Esophagus squamous epithelium (tissue), 5 donors: ENCODE measurements around the gene CCNB3. TPM values are rescaled to one million over a fixed set of nuclear protein-coding genes. Genes with fewer than 3 reads are reported as not detected.
"Not testable (repeated sequence)": the region's sequence is repeated elsewhere in the genome, so short reads cannot be mapped to it uniquely, and the experiment has no call there.

Source experiments
- DNase-seq: peaks from one replicate; lab custom pipeline; 2025; lab: John Stamatoyannopoulos, UW
- H3K27ac ChIP-seq, 4 donors: fragments of 200-600 bp; sonication (generic); one replicate each; pipeline ENCODE4 v1.5.1; 2016 to 2019; ENCODE audit warnings: mild to moderate bottlenecking in 1 of 4
- H3K27me3 ChIP-seq, 4 donors: fragments of 200-600 bp; sonication (generic); 1 replicate in 3 of 4; 2 replicates in 1 of 4; pipeline versions ENCODE4 v1.5.1 to v1.6.0; 2017 to 2021; ENCODE audit warnings: antibody characterized with exemption in 1 of 4
- H3K36me3 ChIP-seq, 3 donors: fragments of 200-600 bp; sonication (generic); one replicate each; pipeline ENCODE4 v1.5.1; 2016 to 2019
- H3K4me1 ChIP-seq, 3 donors: fragments of 200-600 bp; sonication (generic); one replicate each; pipeline ENCODE4 v1.5.1; 2017 to 2019
- H3K4me3 ChIP-seq, 4 donors: fragments of 200-600 bp; sonication (generic); 1 replicate in 3 of 4; 2 replicates in 1 of 4; pipeline ENCODE4 v1.5.1; 2016 to 2019; ENCODE audit warnings: mild to moderate bottlenecking in 2 of 4, moderate library complexity in 1 of 4
- H3K9me3 ChIP-seq, 3 donors: fragments of 200-600 bp; sonication (generic); one replicate each; pipeline ENCODE4 v1.5.1; 2016 to 2019
- POLR2A ChIP-seq, 4 donors: fragments of 450-650 bp; IDR thresholded peaks; one replicate each; pipeline ENCODE4 v1.6.1; 2017; ENCODE audit warnings: antibody characterized with exemption in 4 of 4, mild to moderate bottlenecking in 4 of 4, moderate library complexity in 3 of 4
- WGBS, 2 donors: methylation state at CpG; one replicate each; pipeline ENCODE4 v1.1.5; 2018; 5-methylcytosine and 5-hydroxymethylcytosine counted together
- intact Hi-C: fragments of 100-400 bp; cut with DNase I; formaldehyde crosslinking; loops from one replicate; pipeline ENCODE4 v1.15.0; 2022
- total RNA-seq, 4 donors: library from RNA; depleted of rRNA; stranded (reverse); fragments of >200 nt; gene quantifications; one replicate each; pipeline ENCODE4 v1.1.0, GENCODE V29; 2016
- TF ChIP-seq, protein P1 (sequence below), 6 experiments: fragments of 450-650 bp in 4 of 6; fragments of 200-600 bp in 2 of 6; sonication (generic) in 2 of 6; IDR thresholded peaks; one replicate each; pipeline ENCODE4 v1.5.1; 2016 to 2019; ENCODE audit warnings: antibody characterized with exemption in 6 of 6, mild to moderate bottlenecking in 4 of 6, moderate library complexity in 4 of 6
- donor health status: DM: yes; HTN: yes; CAD: no.

The CCNB3 gene
- total RNA-seq, 4 donors from 2014 or later, result 0.32 to 0.57 (median 0.44) TPM

DNA sequence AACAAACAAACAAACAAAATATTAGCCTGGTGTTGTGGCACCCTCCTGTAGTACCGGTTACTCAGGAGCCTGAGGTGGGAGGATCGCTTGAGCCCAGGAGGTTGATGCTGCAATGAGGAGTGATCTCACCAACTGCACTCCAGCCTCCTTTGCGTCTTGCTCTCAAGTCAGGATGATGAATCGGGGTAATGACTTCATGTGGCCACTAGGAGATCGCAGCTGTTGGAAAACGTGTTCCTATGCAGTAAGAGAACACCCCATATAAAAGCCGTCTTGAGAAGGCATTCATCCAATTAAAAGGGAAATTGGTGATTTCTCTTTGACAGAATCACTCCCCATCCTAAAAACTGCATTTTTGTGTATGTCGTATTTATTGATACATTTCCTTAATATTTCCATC is 6.9 kb downstream of the CCNB3 start:
- TF ChIP-seq, protein P1, sequence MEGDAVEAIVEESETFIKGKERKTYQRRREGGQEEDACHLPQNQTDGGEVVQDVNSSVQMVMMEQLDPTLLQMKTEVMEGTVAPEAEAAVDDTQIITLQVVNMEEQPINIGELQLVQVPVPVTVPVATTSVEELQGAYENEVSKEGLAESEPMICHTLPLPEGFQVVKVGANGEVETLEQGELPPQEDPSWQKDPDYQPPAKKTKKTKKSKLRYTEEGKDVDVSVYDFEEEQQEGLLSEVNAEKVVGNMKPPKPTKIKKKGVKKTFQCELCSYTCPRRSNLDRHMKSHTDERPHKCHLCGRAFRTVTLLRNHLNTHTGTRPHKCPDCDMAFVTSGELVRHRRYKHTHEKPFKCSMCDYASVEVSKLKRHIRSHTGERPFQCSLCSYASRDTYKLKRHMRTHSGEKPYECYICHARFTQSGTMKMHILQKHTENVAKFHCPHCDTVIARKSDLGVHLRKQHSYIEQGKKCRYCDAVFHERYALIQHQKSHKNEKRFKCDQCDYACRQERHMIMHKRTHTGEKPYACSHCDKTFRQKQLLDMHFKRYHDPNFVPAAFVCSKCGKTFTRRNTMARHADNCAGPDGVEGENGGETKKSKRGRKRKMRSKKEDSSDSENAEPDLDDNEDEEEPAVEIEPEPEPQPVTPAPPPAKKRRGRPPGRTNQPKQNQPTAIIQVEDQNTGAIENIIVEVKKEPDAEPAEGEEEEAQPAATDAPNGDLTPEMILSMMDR (IDR thresholded peaks at IDR 0.05), result no peak
- TF ChIP-seq POLR2A (IDR thresholded peaks at IDR 0.05), result no peak
- no peaks in the 10 kb centered on the region for H3K27me3 ChIP-seq
- 34 to 52% methylated on average over 3 to 7 of the region's 8 CpGs for WGBS, 2 donors
- H3K36me3 ChIP-seq, result no peaks in the 10 kb centered on the region
- DNase-seq, result no peak
- no peak overlapping the region for H3K27ac ChIP-seq
- H3K9me3 ChIP-seq, result no peaks in the 10 kb centered on the region
- intact Hi-C loops, result no loop called here
- H3K4me1 ChIP-seq, result no peaks in the 10 kb centered on the region
- H3K4me3 ChIP-seq, result no peak overlapping the region

DNA sequence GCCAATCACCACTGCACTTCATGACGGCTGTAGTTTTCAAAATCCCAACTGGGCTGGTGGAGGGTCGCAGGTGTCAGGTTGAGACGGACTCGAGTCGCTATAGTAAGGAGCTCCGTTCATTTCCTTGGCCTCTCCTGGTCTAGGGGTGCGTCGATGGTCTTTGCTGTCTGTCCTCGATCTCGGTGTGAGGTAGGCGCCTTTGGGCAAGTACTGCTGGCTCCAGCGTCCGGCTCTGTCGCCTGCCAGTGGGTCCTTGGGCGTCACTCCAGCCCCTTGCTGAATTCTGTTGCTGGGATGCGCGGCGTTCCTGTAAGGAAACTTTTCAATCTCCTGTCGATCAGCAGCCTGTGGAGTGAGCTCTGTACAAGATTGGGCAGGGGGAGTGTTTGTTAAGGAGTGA is 76.7 kb downstream of the CCNB3 start:
- H3K4me1 ChIP-seq, result no peaks in the 10 kb centered on the region
- H3K9me3 ChIP-seq, result no peaks in the 10 kb centered on the region
- WGBS, 2 donors, result 82 to 100% methylated on average over 2 to 6 of the region's 19 CpGs
- intact Hi-C loops, result no loop called here
- no peaks in the 10 kb centered on the region for H3K27me3 ChIP-seq
- DNase-seq, result no peak
- TF ChIP-seq POLR2A (IDR thresholded peaks at IDR 0.05), result no peak
- TF ChIP-seq, protein P1 (IDR thresholded peaks at IDR 0.05), result no peak
- no peaks in the 10 kb centered on the region for H3K36me3 ChIP-seq
- H3K4me3 ChIP-seq, result no peak overlapping the region
- H3K27ac ChIP-seq, result no peak overlapping the region

DNA sequence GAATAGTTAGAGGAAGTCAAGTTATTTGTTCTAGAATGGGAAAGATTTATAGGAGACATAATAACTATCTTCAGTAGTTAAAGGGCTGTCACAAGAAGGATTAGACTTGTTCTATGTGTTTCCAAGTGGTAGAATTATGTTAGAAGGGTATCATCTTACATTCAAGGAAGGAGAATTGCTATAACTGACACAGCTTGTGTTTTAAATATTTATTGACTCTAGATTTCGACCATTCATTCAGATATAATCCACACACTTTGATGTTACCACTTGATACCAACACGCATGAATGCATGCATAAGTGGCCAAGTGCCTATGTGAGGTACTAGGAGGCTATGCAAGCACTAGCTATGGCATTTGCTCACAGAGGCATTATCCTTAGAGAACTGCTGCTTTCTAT is 122.7 kb downstream of the CCNB3 start:
- intact Hi-C loops, result no loop called here
- TF ChIP-seq, protein P1 (IDR thresholded peaks at IDR 0.05), result no peak
- no peak for TF ChIP-seq POLR2A (IDR thresholded peaks at IDR 0.05)
- H3K27me3 ChIP-seq, result no peaks in the 10 kb centered on the region
- 32 to 34% methylated on average over 2 of the region's 2 CpGs for whole genome bisulfite sequencing, 2 donors
- H3K4me3 ChIP-seq, result no peak overlapping the region
- H3K9me3 ChIP-seq, result no peaks in the 10 kb centered on the region
- no peaks in the 10 kb centered on the region for H3K36me3 ChIP-seq
- H3K27ac ChIP-seq, result no peak overlapping the region
- no peaks in the 10 kb centered on the region for H3K4me1 ChIP-seq
- DNase-seq, result no peak

DNA sequence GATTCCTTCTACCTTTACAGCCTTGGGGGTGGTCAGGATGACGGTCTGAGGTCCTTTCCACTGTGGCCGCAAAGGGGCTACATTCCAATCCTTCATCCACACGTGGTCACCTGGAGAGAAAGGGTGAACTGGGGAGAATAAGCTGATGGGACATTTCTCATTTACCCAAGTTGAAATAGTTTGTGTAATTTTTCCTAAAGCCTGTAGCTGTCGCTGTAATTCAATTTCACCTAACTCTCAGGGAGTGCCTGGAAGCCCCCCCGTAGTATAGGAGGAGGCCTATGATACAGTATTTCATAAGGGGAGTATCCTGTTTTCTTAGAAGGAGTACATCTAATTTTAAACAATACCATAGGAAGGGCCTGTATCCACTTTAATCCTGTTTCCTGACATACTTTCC is 128.1 kb downstream of the CCNB3 start:
- H3K4me3 ChIP-seq, H3K4me1 ChIP-seq, intact Hi-C loops, H3K27me3 ChIP-seq, H3K9me3 ChIP-seq, H3K27ac ChIP-seq, DNase-seq, H3K36me3 ChIP-seq: not testable (repeated sequence)
- 25 to 37% methylated on average over 2 to 5 of the region's 5 CpGs for WGBS, 2 donors

DNA sequence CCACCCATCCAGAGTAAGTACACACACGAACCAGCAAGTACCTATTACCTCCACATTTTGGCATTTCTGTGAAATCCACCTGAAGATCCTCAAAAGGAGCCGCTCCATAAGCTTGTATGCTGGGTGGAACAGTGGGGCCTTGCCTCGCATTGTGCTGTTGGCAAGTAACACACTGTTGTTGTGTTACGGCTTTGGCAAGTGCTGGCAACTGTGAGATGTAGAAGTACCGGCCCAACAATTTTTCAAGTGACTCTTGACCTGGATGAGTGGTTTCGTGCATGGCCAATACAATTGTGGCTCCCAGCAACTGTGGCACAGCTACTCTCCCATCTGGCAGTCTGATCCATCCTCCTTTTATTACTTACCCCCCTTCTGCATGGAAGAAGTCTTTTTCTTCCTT is 128.7 kb downstream of the CCNB3 start:
- DNase-seq, result no peak
- 34 to 75% methylated on average over 3 of the region's 6 CpGs for WGBS, 2 donors
- Histone ChIP-seq H3K9me3 (no peaks in the 10 kb centered on the region), H3K36me3 (no peaks in the 10 kb centered on the region), H3K4me3 (no peak overlapping the region), H3K27me3 (no peaks in the 10 kb centered on the region), H3K4me1 (no peaks in the 10 kb centered on the region), H3K27ac (no peak overlapping the region)
- intact Hi-C loops, result no loop called here
- TF ChIP-seq, protein P1 (IDR thresholded peaks at IDR 0.05), result no peak
- TF ChIP-seq POLR2A (IDR thresholded peaks at IDR 0.05), result no peak

DNA sequence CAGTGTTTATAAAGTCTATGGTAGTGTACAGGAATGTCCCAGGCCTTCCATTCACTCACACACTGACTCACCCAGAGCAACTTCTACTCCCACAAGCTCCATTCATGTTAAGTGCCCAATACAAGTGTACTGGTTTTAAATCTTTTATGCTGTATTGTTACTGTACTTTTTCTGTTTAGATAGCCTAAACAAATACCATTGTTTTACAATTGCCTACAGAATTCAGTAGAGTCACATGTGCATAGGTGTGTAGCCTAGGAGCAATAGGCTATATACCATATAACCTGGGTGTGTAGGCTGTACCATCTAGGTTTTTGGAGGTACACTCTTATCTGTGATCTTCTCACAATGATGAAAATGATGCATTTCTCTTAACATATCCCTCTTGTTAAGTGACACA is 139.4 kb downstream of the CCNB3 start:
- Histone ChIP-seq H3K36me3 (no peaks in the 10 kb centered on the region), H3K4me3 (no peak overlapping the region), H3K27me3 (no peaks in the 10 kb centered on the region), H3K9me3 (no peaks in the 10 kb centered on the region), H3K4me1 (no peaks in the 10 kb centered on the region), H3K27ac (no peak overlapping the region)
- intact Hi-C loops, result no loop called here
- no peak for DNase-seq
- no peak for TF ChIP-seq POLR2A (IDR thresholded peaks at IDR 0.05)
- TF ChIP-seq, protein P1 (IDR thresholded peaks at IDR 0.05), result no peak
